Lung (tissue), 16 donors: ENCODE results near the gene NFATC2IP. TPM values are rescaled to one million over a fixed set of nuclear protein-coding genes. Genes with fewer than 3 reads are reported as not detected.

Experiments used
- ATAC-seq: fragments of 200-7000 bp; cut with Tn5 transposase; one replicate; pipeline ENCODE4 v1.9.1; 2020; ENCODE audit warnings: moderate number of reproducible peaks; ENCODE audit not compliant: insufficient read depth, low FRiP score
- DNase-seq, 3 donors: peaks; one replicate each; pipeline ENCODE4 v3.0.0-alpha.2; 2013 to 2017
- H3K27ac ChIP-seq, 2 donors: one replicate each; pipeline ENCODE4 v1.5.1; 2013; ENCODE audit warnings: mild to moderate bottlenecking in 2 of 2, moderate library complexity in 2 of 2, control low read depth in 1 of 2, inconsistent platforms in 1 of 2, low read depth in 1 of 2, low read length in 1 of 2
- H3K27me3 ChIP-seq, 3 donors: one replicate each; pipeline ENCODE4 v1.5.1; 2013; ENCODE audit warnings: low read length in 2 of 3; ENCODE audit not compliant: control insufficient read depth in 3 of 3, insufficient read depth in 3 of 3
- H3K36me3 ChIP-seq, 4 donors: one replicate each; pipeline ENCODE4 v1.5.1; 2013; ENCODE audit warnings: low read length in 4 of 4, mild to moderate bottlenecking in 1 of 4, moderate library complexity in 1 of 4; ENCODE audit not compliant: control insufficient read depth in 4 of 4, insufficient read depth in 4 of 4
- H3K4me1 ChIP-seq, 5 donors: one replicate each; pipeline ENCODE4 v1.5.1; 2013; ENCODE audit warnings: low read length in 5 of 5, mild to moderate bottlenecking in 2 of 5, moderate library complexity in 1 of 5; ENCODE audit not compliant: control insufficient read depth in 5 of 5, insufficient read depth in 5 of 5
- H3K4me3 ChIP-seq: one replicate; pipeline ENCODE4 v1.5.1; 2013; ENCODE audit warnings: mild to moderate bottlenecking, control low read depth, moderate library complexity
- H3K9ac ChIP-seq, 2 donors: one replicate each; pipeline ENCODE4 v1.5.1; 2013; ENCODE audit warnings: low read length in 2 of 2, control low read depth in 1 of 2; ENCODE audit not compliant: insufficient read depth in 1 of 2
- H3K9me3 ChIP-seq, 4 donors: one replicate each; pipeline ENCODE4 v1.5.1; 2013; ENCODE audit warnings: low read length in 3 of 4, mild to moderate bottlenecking in 1 of 4, moderate library complexity in 1 of 4; ENCODE audit not compliant: control insufficient read depth in 4 of 4, insufficient read depth in 3 of 4
- CTCF ChIP-seq: IDR thresholded peaks from 2 replicates; pipeline ENCODE4 v1.5.1; 2012; ENCODE audit warnings: mild to moderate bottlenecking; ENCODE audit errors: control extremely low read depth, extremely low read depth
- WGBS, 2 donors: extraction: QIAGEN DNeasy Blood & Tissue Kit; methylation state at CpG; one replicate each; pipeline ENCODE4 v1.1.7; 2013; 5-methylcytosine and 5-hydroxymethylcytosine counted together
- long read RNA-seq, 5 donors: transcript quantifications; one replicate each; lab custom pipeline, GENCODE V29; 2026
- polyA plus RNA-seq, 2 donors: library from polyadenylated mRNA; stranded (reverse); fragments of 200-250 nt; gene quantifications; one replicate each; pipeline ENCODE4 v1.2.1, GENCODE V29; 2013
- total RNA-seq, 2 donors: library from RNA; depleted of rRNA in 1 of 2; stranded (reverse); fragments of >200 nt in 1 of 2; gene quantifications; one replicate each; pipeline ENCODE4 v1.2.1, GENCODE V29; 2014 to 2021
- donor health status: control.
- donor health status: control.
- donor health status: Bipolar disorder and iron deficiency.
- donor health status: healthy.
- donor health status: DM: yes; HTN: yes; CAD: no.

The NFATC2IP gene
- total RNA-seq (10 to 100 TPM; 31.4 to 37.0 TPM), polyA plus RNA-seq (10 to 100 TPM; 21.0 to 23.5 TPM)
- long read RNA-seq, donor 1, full-length matches to known transcripts = 6 of 12 reads
- long read RNA-seq, donor 1, partial matches to known transcripts = 6 of 12 reads
- long read RNA-seq, donor 1, other reads (novel, unspliced or antisense) = 0 of 12 reads
- long read RNA-seq, donor 2, full-length matches to known transcripts = 1 of 1 reads
- long read RNA-seq, donor 2, partial matches to known transcripts = 0 of 1 reads
- long read RNA-seq, donor 2, other reads (novel, unspliced or antisense) = 0 of 1 reads
- long read RNA-seq, donor 3, full-length matches to known transcripts = 3 of 9 reads
- long read RNA-seq, donor 3, partial matches to known transcripts = 6 of 9 reads
- long read RNA-seq, donor 3, other reads (novel, unspliced or antisense) = 0 of 9 reads
- long read RNA-seq, donor 4, full-length matches to known transcripts = 3 of 3 reads
- long read RNA-seq, donor 4, partial matches to known transcripts = 0 of 3 reads
- long read RNA-seq, donor 4, other reads (novel, unspliced or antisense) = 0 of 3 reads
- long read RNA-seq, donor 5, full-length matches to known transcripts = 10 of 16 reads
- long read RNA-seq, donor 5, partial matches to known transcripts = 6 of 16 reads
- long read RNA-seq, donor 5, other reads (novel, unspliced or antisense) = 0 of 16 reads

- H3K36me3 ChIP-seq = peaks cover 6 to 17% (median 14%) of the 10 kb centered on the region in 4 donors
These were observed at the start of gene NFATC2IP for GRCh38 chr16:28950648-28951409. TSS of gene NFATC2IP (plus strand) at chr16:28950937. CDS start at chr16:28951012, 75 bp downstream.

GRCh38 chr16:28901862-28902261, 48.9 kb upstream of the NFATC2IP start:
- no peaks in the 10 kb centered on the region for H3K4me1 ChIP-seq
- H3K9me3 ChIP-seq = no peaks in the 10 kb centered on the region
- ATAC-seq (no peak), DNase-seq (no peak)
- WGBS, 2 donors = 80 to 81% methylated on average over 15 of the region's 15 CpGs
- H3K9ac ChIP-seq = no peak overlapping the region
- no peak overlapping the region for H3K4me3 ChIP-seq
- no peak overlapping the region for H3K27ac ChIP-seq
- H3K27me3 ChIP-seq = no peaks in the 10 kb centered on the region
- peaks cover 0 to 23% (median 1%) of the 10 kb centered on the region in 4 donors for H3K36me3 ChIP-seq
- no peak for TF ChIP-seq CTCF

More at GRCh38 chr16:28950648-28951409, at the start of gene NFATC2IP:
- Histone ChIP-seq H3K9ac (peak within 1 kb of the TSS in 1 of 2 donors; percentile 42), H3K4me1 (peaks cover 0 to 13% (median 1%) of the 10 kb centered on the region in 5 donors), H3K4me3 (peak within 1 kb of the TSS; percentile 86), H3K27ac (peak within 1 kb of the TSS; percentile 74 to 80), H3K9me3 (no peaks in the 10 kb centered on the region), H3K27me3 (no peaks in the 10 kb centered on the region)
- TF ChIP-seq CTCF = no peak
- 0 to 1% methylated on average over 66 to 79 of the region's 79 CpGs for WGBS, 2 donors
- DNase-seq = peak; percentile 100
- ATAC-seq = peak; percentile 99

GRCh38 chr16:28902909-28903308, 47.8 kb upstream of the NFATC2IP start:
- Histone ChIP-seq H3K27ac (no peak overlapping the region), H3K4me1 (no peaks in the 10 kb centered on the region), H3K9ac (no peak overlapping the region), H3K4me3 (no peak overlapping the region), H3K9me3 (no peaks in the 10 kb centered on the region), H3K27me3 (no peaks in the 10 kb centered on the region), H3K36me3 (peaks cover 0 to 26% (median 1%) of the 10 kb centered on the region in 4 donors)
- ATAC-seq = no peak
- DNase-seq = no peak
- no peak for TF ChIP-seq CTCF
- 28 to 58% methylated on average over 11 of the region's 11 CpGs for WGBS, 2 donors
